H54 (cell line): ENCODE data around the gene FZD10.

Experiments used
- DNase-seq: peaks from one replicate; pipeline ENCODE4 v3.0.0; 2011; ENCODE audit warnings: low spot score, mixed read lengths; ENCODE audit not compliant: insufficient read length
- FAIRE-seq: peaks from 3 replicates; lab custom pipeline; 2011; peaks lifted over from hg19 to GRCh38; lab: Jason Lieb, UNC
- POLR2A ChIP-seq: IDR thresholded peaks from 2 replicates; pipeline ENCODE4 v1.6.1; 2011; ENCODE audit warnings: low read depth, mild to moderate bottlenecking, low read length

FZD10 gene

GRCh38 chr12:130204541-130204953 is 42.3 kb downstream of the FZD10 start:
- FAIRE-seq (no peak), DNase-seq (no peak)
- no peak for TF ChIP-seq POLR2A

DNA sequence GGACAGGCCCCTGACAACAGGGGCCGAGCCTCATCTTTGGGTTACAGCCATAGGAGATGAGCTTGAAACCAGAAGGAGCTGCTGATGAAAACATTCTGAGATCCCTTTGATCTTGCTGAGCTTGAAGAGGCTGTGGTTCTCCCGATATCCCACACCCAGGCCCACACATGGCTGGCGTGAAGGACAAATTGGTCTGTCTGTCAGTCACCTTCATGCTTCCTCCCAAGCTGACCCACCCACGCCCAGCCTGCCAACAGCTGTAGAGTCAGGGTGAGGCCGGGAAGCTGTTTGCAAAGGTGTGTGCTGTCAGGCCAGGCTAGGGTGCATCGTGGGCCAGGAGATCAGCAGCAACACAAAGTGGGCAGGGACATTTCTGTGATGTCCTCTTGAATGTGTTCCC is 43.2 kb downstream of the FZD10 start:
- TF ChIP-seq POLR2A, result no peak
- DNase-seq (no peak), FAIRE-seq (no peak)

DNA sequence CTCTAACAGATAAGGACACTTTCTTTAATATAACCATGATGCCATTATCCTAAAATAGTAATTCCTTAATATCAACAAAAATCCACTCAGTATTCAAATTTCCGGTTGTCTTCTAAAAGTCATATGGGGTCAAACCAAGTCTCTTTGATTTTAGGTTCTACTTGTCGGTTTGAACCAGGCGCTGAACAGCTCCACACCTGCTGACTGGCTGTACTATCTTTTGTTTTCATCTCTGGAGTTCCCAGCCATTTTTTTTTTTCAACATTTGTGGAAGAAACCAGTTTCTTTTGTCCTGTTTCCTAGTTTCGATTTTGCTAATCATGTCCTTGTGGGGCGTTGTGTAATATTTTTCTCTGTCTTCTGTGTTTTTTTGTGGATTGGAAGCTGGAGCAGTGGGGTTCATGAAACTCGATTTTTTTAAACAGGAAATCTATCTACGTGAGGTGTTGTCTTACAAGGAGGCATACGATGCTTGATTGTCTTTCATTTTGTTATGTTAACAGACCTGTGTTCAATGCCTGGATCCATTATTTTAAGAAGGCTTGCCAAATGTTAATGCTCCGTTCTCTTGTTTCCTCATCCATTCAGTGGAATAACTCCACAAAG is 50.2 kb downstream of the FZD10 start:
- no peak for DNase-seq
- no peak for TF ChIP-seq POLR2A
- FAIRE-seq, result no peak

DNA sequence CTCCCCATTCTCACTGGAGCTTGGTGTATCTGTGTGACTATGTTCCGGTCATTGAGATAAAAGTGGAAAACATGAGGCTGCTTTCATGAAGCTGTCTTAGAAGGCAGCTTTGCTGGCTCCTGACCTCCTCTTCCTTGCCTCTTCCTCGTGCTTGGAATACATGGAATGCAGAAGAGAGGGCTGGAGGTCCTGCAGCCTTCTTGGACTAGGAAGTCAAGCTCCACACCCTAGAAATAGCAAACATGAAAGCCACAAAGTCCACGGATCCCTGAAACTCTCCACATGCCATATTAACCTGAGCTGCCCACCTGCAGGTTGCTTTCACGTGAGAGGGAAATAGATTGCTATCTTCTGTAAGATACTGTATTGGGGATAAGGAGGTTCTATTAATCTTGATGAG is 51.0 kb downstream of the FZD10 start:
- no peak for FAIRE-seq
- DNase-seq, result no peak
- TF ChIP-seq POLR2A, result no peak

GRCh38 chr12:130214686-130215395 is 52.6 kb downstream of the FZD10 start:
- TF ChIP-seq POLR2A, result no peak
- FAIRE-seq (no peak), DNase-seq (no peak)
